ENCODE measurements around the gene EVC2.

The EVC2 gene

DNA sequence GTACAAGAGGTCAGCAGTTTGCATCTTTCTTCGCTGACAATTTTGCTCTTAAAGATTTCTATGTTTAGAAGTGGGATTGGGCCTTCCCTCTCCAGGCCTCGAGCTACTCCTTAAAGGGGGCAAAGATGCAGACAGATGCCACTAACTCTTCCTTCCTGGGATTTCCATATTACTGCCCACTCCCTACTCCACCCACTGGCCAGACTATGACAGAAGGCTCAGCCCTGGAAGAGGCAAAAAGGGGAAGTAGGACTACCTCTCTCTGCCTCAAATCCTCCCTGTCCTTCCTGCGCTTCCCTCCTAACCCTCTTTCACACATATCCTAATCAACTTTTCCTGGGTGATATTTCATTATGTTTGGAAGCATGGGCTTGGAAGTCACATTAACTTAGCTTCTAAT lies 58.3 kb downstream of the EVC2 start:
- DNase-seq (ENCODE audit: low read depth), result no peak
- TF ChIP-seq, protein P1, sequence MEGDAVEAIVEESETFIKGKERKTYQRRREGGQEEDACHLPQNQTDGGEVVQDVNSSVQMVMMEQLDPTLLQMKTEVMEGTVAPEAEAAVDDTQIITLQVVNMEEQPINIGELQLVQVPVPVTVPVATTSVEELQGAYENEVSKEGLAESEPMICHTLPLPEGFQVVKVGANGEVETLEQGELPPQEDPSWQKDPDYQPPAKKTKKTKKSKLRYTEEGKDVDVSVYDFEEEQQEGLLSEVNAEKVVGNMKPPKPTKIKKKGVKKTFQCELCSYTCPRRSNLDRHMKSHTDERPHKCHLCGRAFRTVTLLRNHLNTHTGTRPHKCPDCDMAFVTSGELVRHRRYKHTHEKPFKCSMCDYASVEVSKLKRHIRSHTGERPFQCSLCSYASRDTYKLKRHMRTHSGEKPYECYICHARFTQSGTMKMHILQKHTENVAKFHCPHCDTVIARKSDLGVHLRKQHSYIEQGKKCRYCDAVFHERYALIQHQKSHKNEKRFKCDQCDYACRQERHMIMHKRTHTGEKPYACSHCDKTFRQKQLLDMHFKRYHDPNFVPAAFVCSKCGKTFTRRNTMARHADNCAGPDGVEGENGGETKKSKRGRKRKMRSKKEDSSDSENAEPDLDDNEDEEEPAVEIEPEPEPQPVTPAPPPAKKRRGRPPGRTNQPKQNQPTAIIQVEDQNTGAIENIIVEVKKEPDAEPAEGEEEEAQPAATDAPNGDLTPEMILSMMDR (IDR thresholded peaks at IDR 0.05; ENCODE audit: low read length, missing control alignments), result no peak
- H3K4me3 ChIP-seq (replicated peaks; ENCODE audit: low read depth, low read length), result no peak overlapping the region

- no peak overlapping the region for H3K4me3 ChIP-seq (replicated peaks; ENCODE audit: low read depth, low read length)
- TF ChIP-seq, protein P1 (IDR thresholded peaks at IDR 0.05; ENCODE audit: low read length, missing control alignments), result no peak
- DNase-seq (ENCODE audit: low read depth), result no peak
Observed at GRCh38 chr4:5647351-5647750, 61.0 kb downstream of the EVC2 start.

DNA sequence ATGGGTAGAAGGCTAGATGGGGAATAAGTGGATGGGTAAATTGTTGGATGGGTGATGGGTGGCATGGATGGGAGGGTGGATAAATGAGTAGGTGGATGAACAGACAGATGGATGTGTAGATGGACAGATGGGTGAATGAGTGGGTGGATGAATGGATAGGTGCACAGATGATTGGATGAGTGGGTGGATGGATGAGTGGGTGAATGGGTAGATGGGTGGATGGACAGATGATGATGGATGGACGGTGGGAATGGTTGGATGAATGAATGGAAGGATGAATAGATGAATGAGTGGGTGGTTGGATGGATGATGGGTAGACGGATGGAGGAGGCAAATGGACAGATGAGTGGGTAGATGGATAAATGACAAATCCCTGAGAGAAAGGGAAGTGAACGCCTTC lies 68.3 kb downstream of the EVC2 start:
- no peak for DNase-seq (ENCODE audit: low read depth)

DNA sequence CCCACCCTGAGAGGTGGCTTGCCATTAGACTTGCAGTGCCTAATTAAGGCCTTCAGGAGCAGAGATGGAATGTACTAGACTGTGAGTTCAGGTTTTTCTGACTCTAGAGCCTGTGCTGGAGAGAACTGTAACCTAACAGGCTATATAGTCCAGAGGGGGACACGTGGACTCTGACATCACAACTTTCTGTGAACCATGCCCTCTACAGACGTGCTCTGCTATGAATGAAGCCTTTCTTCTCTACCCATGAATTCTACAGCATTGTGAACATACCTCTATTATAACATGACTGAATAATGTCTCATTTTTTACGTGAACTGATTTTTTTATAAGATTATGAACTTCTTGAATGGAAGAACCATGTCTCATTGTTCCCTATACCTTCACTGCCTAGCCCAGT lies 68.8 kb downstream of the EVC2 start:
- no peak for DNase-seq (ENCODE audit: low read depth)
- TF ChIP-seq, protein P1 (IDR thresholded peaks at IDR 0.05; ENCODE audit: low read length, missing control alignments), result no peak
- no peak overlapping the region for H3K4me3 ChIP-seq (replicated peaks; ENCODE audit: low read depth, low read length)

More for the DNA sequence above, 68.3 kb downstream of the EVC2 start:
- H3K4me3 ChIP-seq (replicated peaks; ENCODE audit: low read depth, low read length), result no peak overlapping the region
- TF ChIP-seq, protein P1 (IDR thresholded peaks at IDR 0.05; ENCODE audit: low read length, missing control alignments), result no peak

GRCh38 chr4:5638976-5639375 lies 69.4 kb downstream of the EVC2 start:
- no peak for DNase-seq (ENCODE audit: low read depth)
- H3K4me3 ChIP-seq (replicated peaks; ENCODE audit: low read depth, low read length), result no peak overlapping the region
- TF ChIP-seq, protein P1 (IDR thresholded peaks at IDR 0.05; ENCODE audit: low read length, missing control alignments), result no peak

- no peak overlapping the region for H3K4me3 ChIP-seq (replicated peaks; ENCODE audit: low read depth, low read length)
- DNase-seq (ENCODE audit: low read depth), result peak; percentile 43
- TF ChIP-seq, protein P1 (IDR thresholded peaks at IDR 0.05; ENCODE audit: low read length, missing control alignments), result no peak
Observed at GRCh38 chr4:5638316-5638715, 70.0 kb downstream of the EVC2 start.

All from fibroblast of pulmonary artery (primary cell).